Measurements from ENCODE around the gene LUZP2.

DNA sequence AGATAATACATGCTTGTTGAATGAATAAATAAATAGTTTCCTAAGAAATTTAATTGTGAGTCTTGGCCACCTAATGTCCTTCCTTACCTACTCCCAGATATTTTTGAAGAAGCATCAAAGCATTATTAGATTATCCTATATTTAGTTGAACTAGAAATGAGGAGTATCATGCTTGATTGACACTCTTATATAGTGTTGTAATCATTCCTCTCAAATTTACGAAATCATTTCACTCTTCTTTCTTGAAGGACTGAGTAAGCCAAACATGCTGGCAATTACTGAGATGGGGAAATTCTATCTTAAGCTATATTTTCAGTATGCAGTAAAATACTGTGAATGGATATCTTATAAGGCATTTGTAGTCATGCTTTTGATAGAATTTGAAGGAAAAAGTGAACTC, 189.0 kb downstream of the LUZP2 start:
- TF ChIP-seq, protein P1, sequence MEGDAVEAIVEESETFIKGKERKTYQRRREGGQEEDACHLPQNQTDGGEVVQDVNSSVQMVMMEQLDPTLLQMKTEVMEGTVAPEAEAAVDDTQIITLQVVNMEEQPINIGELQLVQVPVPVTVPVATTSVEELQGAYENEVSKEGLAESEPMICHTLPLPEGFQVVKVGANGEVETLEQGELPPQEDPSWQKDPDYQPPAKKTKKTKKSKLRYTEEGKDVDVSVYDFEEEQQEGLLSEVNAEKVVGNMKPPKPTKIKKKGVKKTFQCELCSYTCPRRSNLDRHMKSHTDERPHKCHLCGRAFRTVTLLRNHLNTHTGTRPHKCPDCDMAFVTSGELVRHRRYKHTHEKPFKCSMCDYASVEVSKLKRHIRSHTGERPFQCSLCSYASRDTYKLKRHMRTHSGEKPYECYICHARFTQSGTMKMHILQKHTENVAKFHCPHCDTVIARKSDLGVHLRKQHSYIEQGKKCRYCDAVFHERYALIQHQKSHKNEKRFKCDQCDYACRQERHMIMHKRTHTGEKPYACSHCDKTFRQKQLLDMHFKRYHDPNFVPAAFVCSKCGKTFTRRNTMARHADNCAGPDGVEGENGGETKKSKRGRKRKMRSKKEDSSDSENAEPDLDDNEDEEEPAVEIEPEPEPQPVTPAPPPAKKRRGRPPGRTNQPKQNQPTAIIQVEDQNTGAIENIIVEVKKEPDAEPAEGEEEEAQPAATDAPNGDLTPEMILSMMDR (IDR thresholded peaks at IDR 0.05): no peak
- TF ChIP-seq ZFX (IDR thresholded peaks at IDR 0.05; ENCODE audit: borderline replicate concordance): no peak

All from 22Rv1 (cell line).